Measurements from ENCODE around the gene TMEM144.

DNA sequence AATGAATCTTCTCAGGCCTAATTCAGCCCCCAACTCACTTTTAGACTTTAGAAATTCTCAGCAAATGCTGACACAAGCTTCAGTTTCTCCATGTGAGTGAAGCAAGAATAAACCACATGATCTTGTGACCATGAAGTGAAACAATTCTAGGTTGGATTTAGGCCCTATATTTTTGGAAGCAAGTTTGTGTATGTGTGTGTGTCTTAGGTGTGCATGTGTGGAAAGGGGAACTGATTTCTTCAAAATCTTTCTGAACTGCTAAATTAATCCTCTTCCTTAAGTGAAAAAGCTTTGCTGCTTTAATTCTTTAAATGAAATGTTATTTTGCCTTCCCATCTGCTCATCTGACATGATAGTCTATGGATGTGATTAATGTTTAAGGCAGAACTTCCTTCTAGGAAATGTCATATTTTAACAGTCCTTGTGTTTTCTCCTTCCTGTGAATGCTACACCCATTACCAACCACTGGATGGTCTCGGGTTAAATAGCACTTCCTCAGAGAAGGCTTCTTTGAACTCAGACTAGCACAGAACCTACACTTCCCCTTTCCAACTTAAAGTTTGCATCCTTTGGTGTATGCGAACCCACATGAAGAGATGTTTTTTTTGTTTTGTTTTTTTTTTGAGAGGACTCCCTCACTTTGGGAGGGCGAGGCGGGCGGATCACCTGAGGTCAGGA lies 1.2 kb upstream of the TMEM144 start:
- TF ChIP-seq, protein P1, sequence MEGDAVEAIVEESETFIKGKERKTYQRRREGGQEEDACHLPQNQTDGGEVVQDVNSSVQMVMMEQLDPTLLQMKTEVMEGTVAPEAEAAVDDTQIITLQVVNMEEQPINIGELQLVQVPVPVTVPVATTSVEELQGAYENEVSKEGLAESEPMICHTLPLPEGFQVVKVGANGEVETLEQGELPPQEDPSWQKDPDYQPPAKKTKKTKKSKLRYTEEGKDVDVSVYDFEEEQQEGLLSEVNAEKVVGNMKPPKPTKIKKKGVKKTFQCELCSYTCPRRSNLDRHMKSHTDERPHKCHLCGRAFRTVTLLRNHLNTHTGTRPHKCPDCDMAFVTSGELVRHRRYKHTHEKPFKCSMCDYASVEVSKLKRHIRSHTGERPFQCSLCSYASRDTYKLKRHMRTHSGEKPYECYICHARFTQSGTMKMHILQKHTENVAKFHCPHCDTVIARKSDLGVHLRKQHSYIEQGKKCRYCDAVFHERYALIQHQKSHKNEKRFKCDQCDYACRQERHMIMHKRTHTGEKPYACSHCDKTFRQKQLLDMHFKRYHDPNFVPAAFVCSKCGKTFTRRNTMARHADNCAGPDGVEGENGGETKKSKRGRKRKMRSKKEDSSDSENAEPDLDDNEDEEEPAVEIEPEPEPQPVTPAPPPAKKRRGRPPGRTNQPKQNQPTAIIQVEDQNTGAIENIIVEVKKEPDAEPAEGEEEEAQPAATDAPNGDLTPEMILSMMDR (IDR thresholded peaks at IDR 0.05; ENCODE audit: insufficient read depth, low read length, poor library complexity, severe bottlenecking): no peak
- no peak for TF ChIP-seq EZH2phosphoT487 (conservative IDR thresholded peaks at IDR 0.05; ENCODE audit: low read length)

Data from SU-DHL-6 (cell line).